Neuronal stem cell (in vitro differentiated cells): ENCODE data around the gene TMEM191C. TPM values are rescaled to one million over a fixed set of nuclear protein-coding genes. Genes with fewer than 3 reads are reported as not detected.
"Not testable (repeated sequence)": the region's sequence is repeated elsewhere in the genome, so short reads cannot be mapped to it uniquely, and the experiment has no call there.

Source experiments
- DNase-seq: peaks from one replicate; pipeline ENCODE4 v3.0.0-alpha.2; 2013; ENCODE audit warnings: low spot score
- H2AFZ ChIP-seq: one replicate; pipeline ENCODE4 v1.6.1; 2013; ENCODE audit warnings: mild to moderate bottlenecking, low read length, inconsistent platforms
- H2AK5ac ChIP-seq: 2 replicates; pipeline ENCODE4 v1.6.1; 2013; ENCODE audit warnings: low read depth, mild to moderate bottlenecking, inconsistent platforms, low read length, moderate library complexity, mixed read lengths
- H2BK120ac ChIP-seq: 2 replicates; pipeline ENCODE4 v1.6.1; 2013; ENCODE audit warnings: low read depth, mild to moderate bottlenecking, inconsistent platforms, low read length, moderate library complexity, mixed read lengths
- H2BK12ac ChIP-seq: one replicate; pipeline ENCODE4 v1.6.1; 2013; ENCODE audit warnings: low read length, inconsistent platforms
- H2BK15ac ChIP-seq: 2 replicates; pipeline ENCODE4 v1.6.1; 2013; ENCODE audit warnings: mild to moderate bottlenecking, low read length, inconsistent platforms, mixed read lengths
- H2BK5ac ChIP-seq: one replicate; pipeline ENCODE4 v1.6.1; 2013; ENCODE audit warnings: inconsistent platforms, mild to moderate bottlenecking, low read length, moderate library complexity
- H3K14ac ChIP-seq: one replicate; pipeline ENCODE4 v1.6.1; 2013; ENCODE audit warnings: low read length, inconsistent platforms
- H3K18ac ChIP-seq: 2 replicates; pipeline ENCODE4 v1.6.1; 2013; ENCODE audit warnings: low read length, inconsistent platforms
- H3K23ac ChIP-seq: 2 replicates; pipeline ENCODE4 v1.6.1; 2013; ENCODE audit warnings: low read depth, mild to moderate bottlenecking, mixed read lengths, low read length, inconsistent platforms; ENCODE audit not compliant: poor library complexity
- H3K27ac ChIP-seq: replicated peaks from 3 replicates; pipeline ENCODE4 v1.5.1; 2013; ENCODE audit warnings: low read length, inconsistent platforms
- H3K27me3 ChIP-seq, 3 experiments: 2 replicates each; pipeline ENCODE4 v1.6.1; 2013; ENCODE audit warnings: low read length in 3 of 3, mild to moderate bottlenecking in 2 of 3, inconsistent platforms in 1 of 3, low read depth in 1 of 3, mixed read lengths in 1 of 3, moderate library complexity in 1 of 3; ENCODE audit not compliant: control insufficient read depth in 3 of 3, insufficient read depth in 3 of 3
- H3K36me3 ChIP-seq, 2 donors: replicated peaks in 1 of 2; 2 replicates each; pipeline ENCODE4 v1.6.1; 2013; ENCODE audit warnings: low read length in 2 of 2; ENCODE audit not compliant: control insufficient read depth in 2 of 2, insufficient read depth in 2 of 2
- H3K4ac ChIP-seq: 2 replicates; pipeline ENCODE4 v1.6.1; 2013; ENCODE audit warnings: inconsistent platforms, mild to moderate bottlenecking, low read length, moderate library complexity
- H3K4me1 ChIP-seq, 2 donors: 1 replicate in 1 of 2; 2 replicates in 1 of 2; pipeline ENCODE4 v1.6.1; 2013; ENCODE audit warnings: low read length in 2 of 2, low read depth in 1 of 2; ENCODE audit not compliant: control insufficient read depth in 2 of 2, insufficient read depth in 1 of 2
- H3K4me2 ChIP-seq: one replicate; pipeline ENCODE4 v1.6.1; 2013; ENCODE audit warnings: mild to moderate bottlenecking, low read length, inconsistent platforms; ENCODE audit not compliant: insufficient read depth, poor library complexity, severe bottlenecking
- H3K4me3 ChIP-seq, 2 donors: 2 replicates each; pipeline ENCODE4 v1.5.1; 2013; ENCODE audit warnings: low read length in 2 of 2, mild to moderate bottlenecking in 2 of 2, inconsistent platforms in 1 of 2, moderate library complexity in 1 of 2
- H3K79me1 ChIP-seq: one replicate; pipeline ENCODE4 v1.6.1; 2013; ENCODE audit warnings: low read depth, mild to moderate bottlenecking, inconsistent platforms, low read length, moderate library complexity
- H3K9ac ChIP-seq: one replicate; pipeline ENCODE4 v1.6.1; 2013; ENCODE audit warnings: mild to moderate bottlenecking, low read depth, low read length, inconsistent platforms; ENCODE audit not compliant: poor library complexity
- H3K9me3 ChIP-seq, 2 donors: replicated peaks in 1 of 2; 2 replicates each; pipeline versions ENCODE3 to v1.6.1; 2013; ENCODE audit warnings: low read length in 2 of 2, mild to moderate bottlenecking in 2 of 2, inconsistent platforms in 1 of 2, low read depth in 1 of 2, mixed read lengths in 1 of 2, moderate library complexity in 1 of 2; ENCODE audit not compliant: control insufficient read depth in 2 of 2, insufficient read depth in 1 of 2
- H4K8ac ChIP-seq: one replicate; pipeline ENCODE4 v1.6.1; 2013; ENCODE audit warnings: low read depth, mild to moderate bottlenecking, inconsistent platforms, low read length, moderate library complexity
- H4K91ac ChIP-seq: one replicate; pipeline ENCODE4 v1.6.1; 2013; ENCODE audit warnings: low read length, low read depth, mild to moderate bottlenecking, inconsistent platforms; ENCODE audit not compliant: poor library complexity
- WGBS, 2 donors: extraction: QIAGEN DNeasy Blood & Tissue Kit; methylation state at CpG; one replicate each; pipeline ENCODE4 v1.1.7; 2013; ENCODE audit warnings: missing lambda C conversion rate in 2 of 2, mixed read lengths in 1 of 2; ENCODE audit not compliant: insufficient read length in 2 of 2, insufficient replicate concordance in 1 of 2; ENCODE audit errors: extremely low coverage in 2 of 2; 5-methylcytosine and 5-hydroxymethylcytosine counted together
- polyA plus RNA-seq, 2 experiments: library from polyadenylated mRNA; stranded (reverse); fragments of 200-250 nt; gene quantifications; one replicate each; pipeline ENCODE4 v1.2.3, GENCODE V29; 2013

TMEM191C gene
- 0.98 TPM for polyA plus RNA-seq (2013, experiment 1 of 2)
- 1.1 TPM for polyA plus RNA-seq (2013, experiment 2 of 2)

DNA sequence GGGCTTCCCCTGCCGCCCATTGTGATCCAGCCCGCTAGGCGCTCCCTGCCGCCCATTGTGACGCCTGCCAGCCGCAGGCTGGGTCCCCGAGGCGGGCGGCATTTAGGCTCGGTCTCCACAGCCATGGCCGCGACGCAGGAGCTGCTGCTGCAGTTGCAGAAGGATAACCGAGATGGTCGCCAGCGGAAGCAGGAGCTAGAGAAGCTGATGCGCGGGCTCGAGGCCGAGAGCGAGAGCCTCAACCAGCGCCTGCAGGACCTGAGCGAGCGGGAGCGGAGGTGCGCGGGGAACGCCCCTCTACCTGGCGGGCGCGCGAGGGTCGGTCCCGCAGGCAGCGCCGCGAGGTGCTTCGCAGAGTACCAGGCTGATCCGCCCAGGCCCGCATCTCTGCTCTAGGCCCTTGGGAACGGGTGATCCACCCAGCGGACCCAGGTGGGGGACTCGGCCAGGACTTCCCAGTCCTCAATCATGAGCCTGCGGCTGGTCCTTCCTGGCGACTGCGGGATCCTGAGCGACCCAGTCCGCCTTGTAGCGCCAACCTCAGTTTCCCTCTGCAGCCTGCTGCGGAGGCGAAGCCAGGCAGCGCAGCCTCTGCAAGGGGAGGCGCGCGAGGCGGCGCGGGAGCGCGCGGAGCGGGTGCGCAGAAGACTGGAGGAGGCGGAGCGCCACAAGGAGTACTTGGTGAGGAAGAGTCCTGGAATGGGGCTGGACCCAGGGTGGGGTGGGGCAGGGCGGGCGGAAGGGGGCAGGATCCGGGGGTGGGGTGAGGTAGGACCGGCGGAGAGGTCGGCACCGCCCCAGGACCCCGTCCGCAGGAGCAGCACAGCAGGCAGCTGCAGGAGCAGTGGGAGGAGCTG is at the start of gene TMEM191C:
TSS of gene TMEM191C (plus strand) at position 51 of the 857 bp plus-strand sequence. CDS start at position 124, 73 bp downstream.
- not testable (repeated sequence) for H2BK12ac ChIP-seq, H3K36me3 ChIP-seq, H3K27me3 ChIP-seq, DNase-seq, H4K8ac ChIP-seq, H2BK5ac ChIP-seq, H3K14ac ChIP-seq, H3K79me1 ChIP-seq, H3K4me1 ChIP-seq, H2AK5ac ChIP-seq, H3K4ac ChIP-seq, H2BK15ac ChIP-seq, H4K91ac ChIP-seq, H2BK120ac ChIP-seq, H3K9me3 ChIP-seq, H2AFZ ChIP-seq, H3K18ac ChIP-seq, H3K23ac ChIP-seq, H3K9ac ChIP-seq, H3K27ac ChIP-seq
- WGBS, 2 donors = no CpG with 5 or more reads among the region's 74 CpGs
- Histone ChIP-seq H3K4me2 (peak within 1 kb of the TSS; percentile 11), H3K4me3 (peak within 1 kb of the TSS in 1 of 2 donors; percentile 72)

DNA sequence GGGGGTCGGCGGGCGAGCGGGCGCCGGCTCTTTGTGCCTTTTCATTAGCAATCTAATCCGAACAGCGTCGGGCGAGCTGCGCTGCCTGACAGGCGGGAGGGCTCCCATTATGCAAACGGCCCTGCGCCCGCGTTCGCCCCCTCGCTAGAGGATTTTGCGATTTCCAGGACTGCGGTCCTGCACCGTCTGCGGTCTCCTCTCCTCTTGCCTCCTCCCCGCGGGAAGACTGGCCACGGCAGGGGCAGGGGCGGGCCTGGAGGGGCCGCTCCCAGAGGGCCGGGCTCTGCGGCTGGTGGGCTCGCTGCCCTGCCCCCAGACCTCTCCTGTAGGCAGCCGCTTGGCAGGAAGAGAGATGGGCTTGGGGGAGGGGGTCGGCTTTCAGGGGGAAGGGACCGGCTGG is 49.3 kb upstream of the TMEM191C start:
- peak overlapping the region; percentile 51 to 77 for H3K4me3 ChIP-seq
- no CpG with 5 or more reads among the region's 33 CpGs for WGBS, 2 donors

DNA sequence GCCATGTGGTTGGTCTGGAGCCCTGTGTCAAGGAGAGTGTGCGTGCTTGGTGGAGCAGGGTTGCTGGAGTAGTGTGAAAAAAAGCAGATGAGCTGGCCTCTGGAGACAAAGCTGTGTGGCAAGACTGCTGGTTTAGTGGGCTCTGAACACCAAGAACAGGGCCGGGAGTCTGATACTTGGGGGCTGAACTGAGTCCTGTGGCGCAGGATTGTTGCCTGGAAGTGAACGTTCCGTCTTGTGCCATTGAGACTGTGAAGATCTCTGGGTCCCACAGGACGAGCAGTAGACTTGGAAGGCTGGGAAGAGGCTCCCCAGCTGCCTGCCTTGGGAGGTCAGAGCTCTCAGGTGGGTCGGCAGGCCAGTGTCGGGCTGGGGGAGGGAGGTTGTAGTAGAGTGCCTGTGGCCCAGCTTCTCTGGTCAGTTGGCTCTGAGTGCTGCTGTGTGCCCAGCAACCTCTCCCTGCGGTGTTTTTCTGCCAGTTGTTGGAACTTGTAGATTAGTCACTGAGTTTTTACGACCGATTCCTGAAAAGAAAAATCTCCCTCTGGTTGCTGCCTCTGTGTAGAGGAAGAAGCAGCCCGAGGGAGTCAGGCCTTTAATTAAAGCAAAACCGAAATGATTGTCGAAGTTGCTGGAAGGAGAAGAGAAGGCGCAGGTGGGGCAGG is 48.1 kb upstream of the TMEM191C start:
- H2AK5ac ChIP-seq, H4K91ac ChIP-seq, H2BK120ac ChIP-seq, H3K9ac ChIP-seq, H3K4me1 ChIP-seq, H2BK15ac ChIP-seq, H3K36me3 ChIP-seq, H3K27ac ChIP-seq, H3K14ac ChIP-seq, H3K18ac ChIP-seq, H2BK12ac ChIP-seq, H3K27me3 ChIP-seq, H3K4me3 ChIP-seq, H2BK5ac ChIP-seq, H3K79me1 ChIP-seq, H3K9me3 ChIP-seq, H3K23ac ChIP-seq, H4K8ac ChIP-seq, DNase-seq, H3K4me2 ChIP-seq, H3K4ac ChIP-seq, H2AFZ ChIP-seq: not testable (repeated sequence)
- no CpG with 5 or more reads among the region's 15 CpGs for WGBS, 2 donors

More for the DNA sequence above, 49.3 kb upstream of the TMEM191C start:
- not testable (repeated sequence) for DNase-seq, H3K18ac ChIP-seq, H2BK120ac ChIP-seq, H3K14ac ChIP-seq, H3K4ac ChIP-seq, H2BK12ac ChIP-seq, H2AFZ ChIP-seq, H3K9me3 ChIP-seq, H3K27ac ChIP-seq, H3K4me2 ChIP-seq, H3K23ac ChIP-seq, H2BK5ac ChIP-seq, H3K36me3 ChIP-seq, H2BK15ac ChIP-seq, H3K4me1 ChIP-seq, H4K91ac ChIP-seq, H3K79me1 ChIP-seq, H2AK5ac ChIP-seq, H4K8ac ChIP-seq, H3K27me3 ChIP-seq
- H3K9ac ChIP-seq = peak overlapping the region; percentile 44

DNA sequence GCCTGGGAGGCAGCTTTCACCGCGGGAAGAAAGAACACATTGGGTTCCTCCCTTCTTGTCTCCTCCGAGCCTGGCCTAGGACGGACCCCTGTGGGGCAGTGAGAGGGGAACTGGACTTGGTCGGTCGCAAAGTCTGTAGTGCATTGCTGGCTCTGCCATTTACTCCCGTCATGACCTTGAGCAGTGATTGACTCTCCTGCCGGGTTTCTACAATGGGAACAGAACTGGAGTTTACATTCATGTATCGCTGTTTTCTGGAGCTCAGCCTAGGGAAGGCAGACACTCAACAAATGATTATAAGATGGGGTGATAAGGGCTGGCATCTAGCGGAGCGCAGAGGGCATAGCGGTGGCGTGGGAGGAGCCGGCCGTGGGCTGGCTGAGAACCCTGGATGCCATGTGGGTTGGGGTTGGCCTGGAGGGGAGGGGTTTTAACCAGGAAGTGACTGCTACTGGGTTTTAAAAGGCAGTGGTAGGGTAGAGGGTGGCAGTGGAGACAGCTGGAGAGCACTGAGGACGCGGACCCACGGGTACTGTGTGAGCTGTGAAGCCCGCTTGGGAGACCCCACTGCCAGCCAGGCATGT is 46.9 kb upstream of the TMEM191C start:
- not testable (repeated sequence) for H2BK120ac ChIP-seq, H3K23ac ChIP-seq, H2AFZ ChIP-seq, H3K79me1 ChIP-seq, H2BK5ac ChIP-seq, H2AK5ac ChIP-seq, H3K18ac ChIP-seq, H3K36me3 ChIP-seq, H3K9ac ChIP-seq, H3K9me3 ChIP-seq, H3K27me3 ChIP-seq, H2BK15ac ChIP-seq, H3K4me2 ChIP-seq, H3K4me1 ChIP-seq, H3K27ac ChIP-seq, H4K91ac ChIP-seq, H3K14ac ChIP-seq, H4K8ac ChIP-seq, H3K4ac ChIP-seq, H3K4me3 ChIP-seq, DNase-seq, H2BK12ac ChIP-seq
- WGBS, 2 donors = no CpG with 5 or more reads among the region's 19 CpGs
